ENCODE results near the gene IGFBPL1. TPM values are rescaled to one million over a fixed set of nuclear protein-coding genes. Genes with fewer than 3 reads are reported as not detected.
"Not testable (repeated sequence)": the region's sequence is repeated elsewhere in the genome, so short reads cannot be mapped to it uniquely, and the experiment has no call there.

IGFBPL1 gene
- total RNA-seq, 1 experiment from 2014 or later: 0.26 TPM

DNA sequence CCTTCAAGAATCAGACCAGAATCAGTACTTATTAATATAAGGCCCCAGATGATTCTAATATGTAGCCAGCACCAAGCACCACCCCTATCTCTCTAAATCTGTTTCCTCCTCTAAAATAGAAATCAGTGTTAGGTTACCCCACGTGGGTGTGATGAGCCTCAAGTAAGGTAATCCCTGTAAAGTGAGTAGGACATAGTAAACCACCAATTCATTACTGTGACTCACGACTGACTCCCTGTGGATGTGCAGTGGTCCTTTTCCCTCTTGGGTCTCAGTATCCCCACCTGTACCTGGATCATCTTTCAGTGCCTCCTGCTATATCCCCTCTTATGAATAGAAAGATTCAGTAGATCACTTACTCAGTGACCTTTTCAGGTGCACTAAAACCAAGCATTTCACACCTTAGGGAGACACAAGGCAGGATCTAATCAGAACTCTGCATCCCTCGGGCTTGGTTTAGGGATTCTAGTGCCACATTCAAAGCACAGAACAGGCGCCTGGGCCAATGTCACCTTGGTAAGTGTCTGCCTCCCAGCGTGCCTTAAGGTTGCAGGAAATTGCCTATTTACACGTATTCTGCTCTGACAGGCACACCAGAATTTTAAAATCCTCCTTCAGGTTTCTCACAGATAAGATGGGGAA, 43.9 kb downstream of the IGFBPL1 start:
- peak; percentile 28 for DNase-seq (ENCODE audit: low read depth)

- not testable (repeated sequence) for DNase-seq (ENCODE audit: low read depth)
These were observed 46.7 kb downstream of the IGFBPL1 start for GRCh38 chr9:38377336-38378083.

- no peak for DNase-seq (ENCODE audit: low read depth)
These were observed 48.1 kb downstream of the IGFBPL1 start for GRCh38 chr9:38376021-38376670.

DNA sequence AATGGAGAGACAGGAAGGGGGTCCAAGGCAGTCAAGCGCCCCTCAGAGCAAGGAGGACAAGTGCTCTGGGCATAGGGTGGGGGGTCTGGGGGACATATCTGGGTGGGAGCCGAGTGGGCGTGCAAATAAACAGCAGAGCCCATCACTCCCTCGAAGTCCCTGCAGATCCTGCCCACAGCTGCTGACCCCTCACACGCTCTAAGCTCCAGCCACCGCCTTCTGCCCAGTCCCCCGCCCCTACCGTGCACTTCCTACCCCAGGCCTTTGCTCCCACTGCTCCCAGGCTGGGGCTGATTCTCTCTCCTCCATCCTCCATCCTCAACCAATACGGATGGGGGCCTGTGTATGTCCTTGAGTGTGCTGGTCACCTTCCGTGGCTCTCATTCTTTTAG, 48.7 kb downstream of the IGFBPL1 start:
- DNase-seq (ENCODE audit: low read depth): no peak

DNA sequence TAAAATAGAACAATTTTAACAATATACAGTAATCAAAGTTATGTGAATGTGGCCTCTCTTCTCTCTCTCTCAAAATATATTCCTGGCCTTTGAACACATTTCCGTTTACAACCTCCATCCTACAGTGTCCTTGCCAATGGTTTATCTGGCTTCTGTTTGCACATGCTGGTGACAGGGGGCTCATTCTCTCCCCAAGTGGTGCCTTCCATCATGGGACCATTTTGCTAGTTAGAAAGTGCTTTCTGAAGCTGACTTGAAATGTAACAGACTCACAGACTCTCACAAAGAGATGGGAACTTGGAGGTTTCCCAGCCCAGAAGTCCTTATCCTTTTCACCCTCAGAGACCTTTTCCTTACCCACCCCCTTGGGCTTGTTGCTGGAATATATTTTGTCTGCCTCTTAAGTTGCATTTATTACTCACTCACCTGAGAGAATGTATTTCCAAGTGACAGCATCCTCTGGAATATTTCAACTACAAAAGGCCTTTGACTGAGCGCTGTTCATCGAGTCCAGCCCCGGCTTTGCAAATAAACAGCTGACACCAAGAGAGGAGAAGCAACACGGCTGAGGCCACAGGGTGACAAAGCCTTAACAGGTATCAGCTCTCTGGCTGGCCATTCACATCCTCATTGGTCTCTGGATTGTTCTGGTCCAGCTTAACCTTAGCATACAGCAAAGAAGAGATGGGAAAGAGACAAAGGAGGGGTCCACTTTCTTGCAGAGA, 49.2 kb downstream of the IGFBPL1 start:
- DNase-seq (ENCODE audit: low read depth): no peak

DNA sequence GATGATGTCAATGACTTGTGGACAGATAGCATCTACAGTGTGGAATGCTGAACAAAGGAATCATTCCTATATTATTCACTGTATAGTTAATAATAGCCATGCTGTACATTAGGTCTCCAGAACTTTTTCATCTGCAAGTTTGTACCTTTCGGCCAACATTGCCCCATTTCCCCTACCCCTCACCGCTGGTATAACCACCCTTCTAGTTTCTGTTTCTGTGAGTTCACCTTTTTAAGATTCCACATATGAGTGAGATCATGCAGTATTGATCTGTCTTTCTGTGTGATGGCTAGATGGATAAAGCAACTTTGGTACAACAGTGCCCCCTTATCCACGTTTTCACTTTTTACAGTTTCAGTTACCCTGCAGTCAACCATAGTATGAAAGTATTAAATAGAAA, 50.6 kb downstream of the IGFBPL1 start:
- no peak for DNase-seq (ENCODE audit: low read depth)

GRCh38 chr9:38372762-38373619, 51.3 kb downstream of the IGFBPL1 start:
- no peak for DNase-seq (ENCODE audit: low read depth)

GRCh38 chr9:38371495-38371894, 52.8 kb downstream of the IGFBPL1 start:
- DNase-seq (ENCODE audit: low read depth): no peak

GRCh38 chr9:38370176-38370575, 54.1 kb downstream of the IGFBPL1 start:
- no peak for DNase-seq (ENCODE audit: low read depth)

DNA sequence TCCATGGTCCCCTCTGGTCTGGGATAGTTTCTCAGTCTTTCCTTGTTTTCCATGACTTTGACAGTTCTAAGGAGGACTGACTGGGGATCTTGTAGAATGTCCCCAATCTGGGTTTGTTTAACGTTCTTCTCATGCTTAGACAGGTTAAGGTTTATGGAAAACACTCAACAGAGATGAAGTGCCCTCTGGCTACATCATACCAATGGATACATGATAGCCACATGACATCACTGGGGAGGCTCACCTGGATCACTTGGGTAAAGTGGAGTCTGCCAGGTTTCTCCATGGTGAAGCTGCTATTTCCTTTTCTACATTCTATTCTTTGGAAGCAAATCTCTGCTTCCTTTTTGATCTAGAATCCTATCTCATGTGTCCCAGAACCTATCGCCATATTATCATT, 55.5 kb downstream of the IGFBPL1 start:
- no peak for DNase-seq (ENCODE audit: low read depth)

DNA sequence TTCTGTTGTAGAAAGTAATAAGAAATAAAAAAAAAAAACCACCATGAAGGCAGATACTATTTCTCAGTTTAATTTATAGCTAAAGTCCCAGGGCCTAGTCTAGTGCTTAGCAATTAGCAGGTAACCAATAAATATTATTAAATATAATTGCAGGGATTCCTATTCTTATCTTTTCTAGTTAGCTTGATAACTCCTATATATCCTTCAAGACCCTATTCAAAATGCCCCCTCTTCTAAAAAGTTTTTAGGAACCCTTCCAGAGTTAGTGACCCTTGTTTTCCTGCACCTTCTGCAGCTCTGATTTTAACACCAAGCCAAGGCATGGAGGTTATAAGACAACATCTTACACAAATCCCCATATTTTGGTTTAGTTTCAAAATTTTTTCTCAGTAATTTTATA, 56.4 kb downstream of the IGFBPL1 start:
- DNase-seq (ENCODE audit: low read depth): no peak

GRCh38 chr9:38363589-38363925, 60.7 kb downstream of the IGFBPL1 start:
- no peak for DNase-seq (ENCODE audit: low read depth)

DNA sequence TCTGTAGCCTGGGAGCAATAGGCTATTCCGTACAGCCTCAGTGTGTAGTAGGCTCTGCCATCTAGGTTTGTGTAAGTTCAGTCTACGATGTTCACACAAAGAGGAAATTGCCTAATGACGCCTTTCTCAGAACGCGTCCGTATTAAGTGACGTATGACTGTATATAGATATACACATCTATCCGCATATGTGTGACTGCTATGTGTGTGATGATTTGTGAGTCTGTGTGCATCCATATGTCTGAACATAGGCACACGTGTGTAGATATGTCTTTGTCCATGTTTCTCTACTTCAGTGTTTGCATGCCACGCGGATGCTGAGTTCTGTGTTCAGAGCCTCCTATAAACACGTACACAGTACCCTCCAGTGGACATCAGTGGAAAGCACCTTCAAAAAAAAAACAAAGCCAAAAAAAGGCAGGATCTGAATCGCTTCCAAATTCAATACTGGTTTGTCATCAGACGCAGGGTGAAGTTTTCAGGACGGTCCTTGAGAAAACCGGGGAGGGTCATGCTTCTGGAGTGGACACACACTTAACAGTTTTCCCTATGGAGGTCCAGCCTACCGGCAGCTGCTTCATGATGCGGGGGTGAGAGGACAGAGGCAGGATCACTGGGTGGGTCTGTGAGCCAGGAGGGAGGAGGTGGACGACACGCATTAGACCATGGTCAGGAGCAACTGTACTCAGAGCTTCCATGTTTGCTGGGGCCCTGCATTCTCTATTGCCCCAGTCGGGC, 61.2 kb downstream of the IGFBPL1 start:
- peak; percentile 80 for DNase-seq (ENCODE audit: low read depth)

GRCh38 chr9:38361473-38361850, 62.8 kb downstream of the IGFBPL1 start:
- DNase-seq (ENCODE audit: low read depth): no peak

- no peak for DNase-seq (ENCODE audit: low read depth)
These were observed 63.3 kb downstream of the IGFBPL1 start for GRCh38 chr9:38360839-38361472.

GRCh38 chr9:38359689-38360385, 64.4 kb downstream of the IGFBPL1 start:
- DNase-seq (ENCODE audit: low read depth): no peak

GRCh38 chr9:38359297-38359653, 65.0 kb downstream of the IGFBPL1 start:
- no peak for DNase-seq (ENCODE audit: low read depth)

DNA sequence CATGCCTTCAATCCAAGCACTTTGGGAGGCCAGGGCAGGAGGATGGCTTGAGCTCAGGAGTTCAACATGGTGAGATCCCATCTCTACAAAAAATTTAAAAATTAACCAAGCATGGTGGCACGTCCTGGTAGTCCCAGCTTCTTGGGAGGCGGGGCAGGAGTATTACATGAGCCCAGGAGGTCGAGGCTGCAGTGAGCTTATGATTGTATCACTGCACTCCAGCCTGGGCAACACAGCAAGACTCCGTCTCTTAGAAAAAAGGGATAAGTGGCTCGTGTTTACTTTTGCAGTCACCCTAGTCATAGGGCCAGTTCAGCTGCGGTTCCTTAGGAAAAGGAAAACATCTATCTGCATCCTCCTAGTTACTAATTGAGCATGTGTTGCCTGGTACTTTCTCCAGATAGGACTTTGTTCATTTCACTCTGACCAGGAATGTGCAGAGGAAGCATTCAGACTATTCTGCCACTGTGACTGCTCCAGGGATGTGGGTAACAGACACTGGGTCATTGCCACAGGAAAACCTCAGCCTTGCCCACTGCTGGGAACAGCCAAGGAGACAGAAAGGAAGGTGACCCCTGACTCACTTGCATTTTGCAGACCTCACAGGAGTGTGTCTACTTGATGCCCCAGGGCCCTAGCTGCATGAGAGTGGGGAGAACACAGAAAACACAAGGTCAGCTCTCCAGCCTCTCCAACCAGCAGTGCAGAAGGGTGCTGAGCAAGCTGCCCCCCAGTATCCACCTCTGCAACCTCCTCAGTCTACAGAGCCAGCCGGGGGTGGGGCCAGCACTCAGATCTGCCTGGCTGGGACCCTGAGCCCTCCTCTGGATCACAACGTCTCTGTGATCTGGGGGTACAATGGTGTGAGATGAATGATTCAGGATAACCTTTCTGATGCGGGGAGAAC, 65.6 kb downstream of the IGFBPL1 start:
- DNase-seq (ENCODE audit: low read depth): peak; percentile 62
